HG02938 (cell line): Measurements from ENCODE around the gene SEMA4C.
"Not testable (repeated sequence)": the region's sequence is repeated elsewhere in the genome, so short reads cannot be mapped to it uniquely, and the experiment has no call there.

Source experiments
- ATAC-seq: cut with Tn5 transposase; IDR thresholded peaks from one replicate; pipeline ENCODE4 v1.9.1; 2021; ENCODE audit warnings: mild to moderate bottlenecking, moderate library complexity; ENCODE audit not compliant: unreplicated experiment

Gene SEMA4C

DNA sequence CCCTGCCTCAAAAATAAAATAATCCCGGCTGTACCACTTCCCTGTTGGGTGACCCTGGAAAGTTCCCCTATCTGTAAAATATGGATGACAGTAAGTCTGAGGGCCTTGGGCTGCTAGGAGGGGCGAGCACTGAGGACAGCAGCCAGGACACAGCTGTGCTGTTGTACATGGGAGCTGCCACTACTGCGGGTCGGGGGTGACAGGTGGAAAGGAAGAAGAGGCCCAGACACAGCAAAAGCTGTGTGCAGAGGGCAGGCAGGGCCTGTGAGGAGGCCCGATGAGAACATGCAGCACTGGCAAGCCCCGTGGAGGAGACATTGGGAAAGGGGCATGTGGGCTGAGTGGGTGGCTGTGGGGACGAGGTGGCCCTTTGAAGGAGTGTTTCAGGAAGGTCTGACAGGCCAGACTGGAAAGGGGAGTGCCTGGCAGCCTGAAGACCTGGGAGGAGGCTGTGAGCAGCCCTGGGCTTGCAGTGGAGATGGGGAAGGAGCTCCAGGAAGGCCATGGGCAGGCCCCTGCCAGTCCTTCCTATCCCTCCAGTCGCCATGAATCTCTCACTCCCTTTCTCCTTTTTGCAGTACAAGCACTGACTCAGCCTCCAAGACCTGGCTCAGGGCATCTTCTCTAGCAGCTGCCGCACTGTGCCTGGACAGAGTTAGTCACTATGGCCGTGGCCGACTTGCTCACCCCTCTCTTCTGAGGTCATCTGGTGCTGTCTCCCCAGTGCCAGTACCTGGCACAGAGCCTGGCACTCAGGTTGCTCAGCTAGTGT, 28.9 kb upstream of the SEMA4C start:
- ATAC-seq = no peak

- no peak for ATAC-seq
These were observed 28.2 kb upstream of the SEMA4C start for GRCh38 chr2:96898135-96898505.

DNA sequence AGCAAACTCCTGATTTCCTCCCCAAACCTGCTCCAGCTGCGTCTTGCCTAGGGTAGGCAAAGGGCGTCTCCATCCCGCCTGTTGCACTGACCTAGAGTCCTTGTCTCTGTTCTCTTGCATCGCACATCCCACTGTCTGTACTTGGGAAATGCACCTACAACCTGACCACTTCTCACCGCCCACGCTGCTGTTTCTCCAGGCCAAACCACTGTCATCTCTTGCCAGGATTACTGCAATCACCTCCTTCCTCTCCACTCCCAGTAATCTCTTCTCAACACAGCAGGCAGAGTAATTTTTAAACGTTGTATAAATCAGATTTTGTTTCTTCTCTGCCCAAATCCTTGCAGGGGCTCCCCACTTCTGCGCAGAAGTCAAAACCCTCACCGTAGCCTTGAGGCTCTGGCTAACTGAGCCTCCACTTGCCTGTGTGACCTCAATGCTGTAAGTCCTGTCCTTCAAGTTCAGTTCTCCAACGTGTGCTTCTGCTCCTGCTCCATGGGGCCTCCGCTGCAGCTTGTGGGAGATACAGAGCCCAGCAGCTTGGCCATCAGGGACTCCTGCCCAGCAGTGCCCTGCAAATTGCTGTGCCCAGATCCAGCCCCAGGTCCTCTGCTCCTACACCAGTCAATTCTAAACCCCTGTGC, 27.7 kb upstream of the SEMA4C start:
- ATAC-seq = no peak

- no peak for ATAC-seq
These were observed 26.1 kb upstream of the SEMA4C start for GRCh38 chr2:96895746-96896651.

- no peak for ATAC-seq
These were observed 25.3 kb upstream of the SEMA4C start for GRCh38 chr2:96895032-96895745.

GRCh38 chr2:96894151-96894531, 24.3 kb upstream of the SEMA4C start:
- ATAC-seq = no peak

DNA sequence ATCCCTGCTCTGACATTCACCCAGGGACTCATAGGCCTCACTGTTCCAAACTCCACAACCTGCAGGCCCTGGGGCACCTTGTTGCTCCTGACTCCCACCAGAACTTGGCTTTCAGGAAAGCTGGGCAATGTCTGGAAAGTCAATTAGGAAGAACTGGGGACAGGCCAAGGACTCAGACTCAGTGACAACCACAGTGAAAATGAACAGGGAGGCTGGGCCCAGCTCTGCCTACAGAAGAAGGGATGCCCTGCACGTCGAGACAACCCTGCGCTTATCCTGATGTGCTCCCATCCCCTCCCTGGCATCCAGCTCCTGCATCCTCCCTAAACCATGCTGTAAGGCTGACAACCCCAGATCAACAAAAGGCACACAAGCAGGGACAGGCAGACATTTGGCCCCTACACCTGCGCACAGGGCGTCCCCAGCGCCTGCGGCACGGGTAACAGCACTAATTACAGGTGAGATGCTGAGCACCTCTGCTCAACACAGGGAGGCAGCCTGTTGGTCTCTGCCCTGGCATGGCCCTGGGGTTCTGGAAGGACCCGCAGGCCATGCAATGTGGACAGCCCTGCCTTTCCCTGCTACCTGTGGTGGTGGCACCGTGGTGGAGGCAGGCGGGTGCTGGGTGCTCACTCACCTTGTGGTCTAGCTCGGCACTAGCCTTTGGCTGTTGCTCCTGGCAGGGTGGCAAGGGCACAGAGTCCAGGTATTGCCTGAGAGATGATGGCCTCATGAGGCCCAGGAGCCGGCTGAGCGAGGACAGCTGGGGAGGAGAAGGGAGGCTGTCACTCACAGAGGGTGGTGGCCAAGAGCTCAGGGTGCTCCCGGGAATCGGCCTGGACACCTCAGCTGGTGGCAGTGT, 23.6 kb upstream of the SEMA4C start:
- ATAC-seq = no peak

DNA sequence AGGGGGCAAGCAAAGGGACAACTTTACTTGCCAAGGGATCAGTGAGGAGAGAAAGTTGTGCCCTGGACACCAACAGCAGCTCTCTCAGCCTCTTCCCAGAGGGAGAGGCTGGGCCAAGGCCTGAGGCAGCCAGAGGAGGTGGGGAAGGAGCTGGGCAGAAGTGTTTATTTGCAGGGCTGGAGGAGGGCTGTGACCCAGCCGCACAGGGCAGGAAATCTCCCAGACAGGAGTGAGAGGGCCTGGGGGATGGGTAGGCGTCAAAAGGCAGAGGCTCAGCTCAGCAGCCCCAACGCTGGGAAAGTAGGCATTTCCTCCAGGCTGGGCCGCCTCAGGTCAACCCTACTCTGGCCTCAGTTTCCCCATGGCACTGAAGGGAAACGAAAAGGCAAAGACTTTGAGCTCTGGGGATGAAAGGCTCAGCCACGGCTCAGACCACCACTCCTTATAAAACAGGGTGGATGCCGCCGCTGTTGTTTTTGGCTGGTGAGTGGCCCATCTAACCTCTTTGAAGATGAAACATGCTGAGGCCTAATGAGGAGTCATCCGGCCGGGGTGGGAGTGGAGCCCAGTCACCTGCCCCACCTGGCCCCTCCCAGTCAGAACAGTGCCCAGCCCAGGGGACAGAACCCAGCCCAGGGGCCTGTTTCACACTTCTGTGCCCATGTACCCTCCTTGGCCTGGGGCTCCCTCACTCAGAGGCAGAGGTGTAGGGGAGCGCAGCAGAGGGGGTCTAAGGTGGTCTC, 21.9 kb upstream of the SEMA4C start:
- ATAC-seq = no peak

DNA sequence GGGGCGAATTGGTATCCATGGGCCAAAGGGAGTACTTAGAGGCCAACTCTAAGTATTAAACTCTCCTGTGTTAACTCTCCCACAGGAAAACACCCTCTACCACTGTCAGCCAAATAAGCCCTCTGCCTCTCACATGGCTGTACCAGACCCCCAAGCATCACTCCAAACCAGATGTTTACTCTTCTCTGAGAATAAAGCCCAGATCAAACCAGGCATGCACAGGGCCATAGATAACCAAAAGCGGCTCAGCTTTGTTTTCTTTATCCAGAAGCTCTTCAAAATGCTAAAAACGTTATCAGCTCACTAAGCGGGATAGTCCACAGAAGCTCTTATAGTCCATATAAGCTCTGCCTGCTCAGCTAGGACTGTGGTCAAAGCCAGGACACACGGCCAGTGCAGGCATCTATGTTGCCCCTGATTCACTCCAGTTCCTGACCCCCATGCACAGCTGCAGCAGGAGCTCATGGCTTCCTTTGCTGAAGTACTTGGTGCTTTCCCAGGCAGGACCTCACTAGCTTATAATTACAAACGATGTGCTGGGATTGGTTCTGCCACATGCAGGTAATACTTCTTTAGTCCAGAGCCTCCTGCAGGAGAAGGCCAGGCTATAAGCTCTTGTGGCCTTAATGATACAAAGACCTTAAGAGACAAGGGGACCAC, 21.0 kb upstream of the SEMA4C start:
- no peak for ATAC-seq

- ATAC-seq = no peak
These were observed 20.4 kb upstream of the SEMA4C start for GRCh38 chr2:96890252-96890651.

DNA sequence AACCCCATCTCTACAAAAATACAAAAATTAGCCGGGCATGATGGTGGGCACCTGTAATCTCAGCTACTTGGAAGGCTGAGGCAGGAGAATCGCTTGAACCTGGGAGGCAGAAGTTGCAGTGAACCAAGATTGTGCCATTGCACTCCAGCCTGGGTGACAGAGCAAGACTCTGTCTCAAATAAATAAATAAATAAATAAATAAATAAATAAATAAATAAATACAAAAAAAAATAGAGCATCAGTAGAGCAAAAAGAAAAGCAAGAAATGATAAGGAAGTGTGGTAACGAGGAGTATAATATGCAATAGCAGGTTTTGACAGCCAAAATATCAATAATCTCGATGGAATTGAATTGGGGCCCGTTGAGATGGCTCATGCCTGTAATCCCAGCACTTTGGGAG, 19.6 kb upstream of the SEMA4C start:
- not testable (repeated sequence) for ATAC-seq

- ATAC-seq = no peak
These were observed 18.5 kb upstream of the SEMA4C start for GRCh38 chr2:96888072-96889011.

DNA sequence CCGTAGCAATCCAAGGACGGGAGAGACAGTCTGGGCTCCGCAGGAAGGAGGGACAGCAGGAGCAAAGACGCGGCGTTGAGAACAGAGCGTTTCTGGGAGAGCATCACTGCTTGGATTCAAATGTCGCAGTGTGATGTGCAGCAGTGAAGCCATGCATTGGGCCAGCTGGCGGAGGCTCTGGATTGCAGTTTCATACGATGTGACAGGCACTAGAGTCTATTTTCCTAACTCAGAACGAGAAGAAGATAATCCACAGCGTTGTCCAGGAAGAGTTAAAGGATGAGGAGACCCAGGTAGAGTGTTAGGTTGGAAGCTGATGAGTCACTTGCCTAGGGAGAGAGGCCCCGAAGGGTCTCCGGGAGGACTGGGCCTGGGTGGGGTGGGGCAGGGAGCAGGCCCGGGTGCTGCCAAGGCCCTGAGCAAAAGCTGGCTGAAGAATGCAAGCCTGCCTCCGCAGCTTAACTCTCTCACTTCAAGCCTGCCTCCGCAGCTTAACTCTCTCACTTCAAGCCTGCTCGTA, 17.7 kb upstream of the SEMA4C start:
- no peak for ATAC-seq

- ATAC-seq = no peak
These were observed 15.8 kb upstream of the SEMA4C start for GRCh38 chr2:96885432-96886347.

DNA sequence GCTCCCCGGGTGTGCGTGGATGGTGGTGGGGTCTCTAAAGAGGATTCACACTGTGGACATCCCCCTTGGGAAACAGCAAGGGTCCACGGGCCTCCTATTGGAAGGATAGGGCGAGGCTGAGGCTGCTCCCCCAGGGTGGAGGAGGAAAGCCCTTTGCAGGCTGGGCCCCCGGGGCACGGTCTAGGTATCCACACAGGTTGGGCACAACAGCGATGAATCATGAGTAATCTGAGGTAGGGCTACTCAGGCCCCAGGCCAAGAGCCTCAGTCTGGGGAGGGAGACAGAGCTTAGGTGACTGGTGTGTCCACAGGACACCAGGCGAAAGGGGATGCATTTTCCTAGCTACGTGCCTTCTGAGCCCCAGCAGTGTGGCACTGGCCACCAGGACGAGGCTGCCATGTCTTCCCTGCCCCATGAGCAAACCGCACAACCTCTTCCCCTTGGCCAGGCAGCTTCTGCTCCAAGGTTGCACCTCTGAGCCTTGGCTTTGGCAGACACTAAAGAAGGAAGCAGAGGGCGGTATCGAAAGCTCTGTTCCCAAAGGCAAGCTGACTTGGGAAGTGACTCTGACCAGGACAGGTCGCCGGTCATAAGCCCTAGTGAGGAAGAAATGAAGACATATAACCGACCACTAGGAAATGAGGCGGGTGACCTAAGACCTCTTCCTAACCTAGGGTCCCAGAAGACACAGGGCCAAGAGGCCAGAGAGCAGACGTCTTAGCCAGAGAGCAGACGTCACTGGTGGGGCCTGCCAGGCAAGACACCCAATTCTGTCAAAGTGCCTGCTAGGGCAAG, 14.6 kb upstream of the SEMA4C start:
- ATAC-seq = no peak

GRCh38 chr2:96883306-96883705, 13.4 kb upstream of the SEMA4C start:
- no peak for ATAC-seq
